ENCODE results near the gene GLI2. TPM values are rescaled to one million over a fixed set of nuclear protein-coding genes. Genes with fewer than 3 reads are reported as not detected.

The GLI2 gene
- total and polyA plus RNA-seq, 9 of the 15 experiments (the other 6 are each of a cell fraction or from before 2014, with no cell fraction given), result 0.24 TPM; not detected in 8

DNA sequence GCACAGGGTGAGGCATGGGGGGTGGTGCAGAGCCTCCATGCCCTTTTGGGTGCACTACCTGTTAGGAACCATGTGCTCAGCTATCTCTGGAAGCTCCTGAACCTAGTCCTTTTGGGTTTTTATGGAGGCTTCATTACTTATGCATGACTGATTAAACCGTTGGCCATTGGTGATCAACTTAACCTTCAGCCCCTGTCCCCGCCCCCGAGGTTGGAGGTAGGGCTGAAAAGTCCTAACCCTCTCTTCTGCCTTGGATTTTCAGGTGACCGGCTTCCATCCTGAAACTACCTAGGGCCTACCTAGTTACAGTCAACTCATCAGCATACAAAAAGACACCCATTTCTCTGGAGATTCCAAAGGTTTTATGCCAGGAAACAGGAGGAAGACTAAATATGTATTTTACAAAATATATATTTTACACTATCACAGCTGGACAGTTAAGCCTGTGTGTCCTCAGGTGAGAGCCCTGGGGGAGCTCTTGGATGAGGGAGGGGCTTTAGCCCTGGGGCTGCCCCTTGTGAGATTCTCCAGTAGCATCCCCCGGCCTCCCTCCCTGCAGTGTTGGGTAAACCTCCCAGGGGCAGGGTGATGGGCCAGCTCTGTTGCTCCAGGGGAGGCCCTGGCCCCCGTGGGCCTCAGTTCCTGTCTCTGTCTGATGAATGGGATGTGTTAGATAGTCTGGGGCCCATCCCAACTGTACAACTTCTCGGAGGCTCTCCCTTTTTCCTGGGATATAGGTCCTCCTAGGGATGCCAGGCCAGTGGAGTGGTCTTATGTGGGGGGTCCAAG is 24.1 kb downstream of the GLI2 start:
- DNase-seq (ENCODE audit: extremely low read depth in 1 of 4, low spot score in 3 of 4) (no peak), ATAC-seq (no peak), FAIRE-seq (no peak)
- intact Hi-C loops (cut with micrococcal nuclease), result no loop called here
- ChIA-PET POLR2A (interaction anchor here (0.6 to 1.2 kb wide), 3 partner anchors 11 to 315 kb away, joined by 3 to 5 read pairs (median 4); no protein-coding TSS in a partner anchor), CTCF (ENCODE audit: low intra/inter-chr PET ratio) (no interaction called here)
- no peak overlapping the region for H3K4me3 ChIP-seq
- peaks cover 2 to 27% of the 10 kb centered on the region in 2 experiments; a peak in 1 of 5 replicates for H3K27me3 ChIP-seq (ENCODE audit: control insufficient read depth in 2 of 2, insufficient read depth in 2 of 2, low read length in 2 of 2)
- in situ Hi-C loops (cut with MboI), result no loop called here
- no peaks in the 10 kb centered on the region for H4K20me1 ChIP-seq (replicated peaks; ENCODE audit: control insufficient read depth, insufficient read depth, low read length)
- WGBS (ENCODE audit: insufficient coverage, low coverage, missing lambda C conversion rate), result 0% methylated on average over 5 of the region's 7 CpGs
- BruUV-seq (replicated peaks), result no TSS peak
- no peak overlapping the region for H2AFZ ChIP-seq (ENCODE audit: low read depth, low read length)
- H3K79me2 ChIP-seq (ENCODE audit: control insufficient read depth, insufficient read depth, low read length), result no peaks in the 10 kb centered on the region
- no peaks in the 10 kb centered on the region for H3K9me3 ChIP-seq (replicated peaks; ENCODE audit: control insufficient read depth, insufficient read depth, low read depth, low read length)
- peaks cover 0 to 6% of the 10 kb centered on the region in 2 experiments; a peak in 1 of 5 replicates for H3K4me1 ChIP-seq (replicated peaks in 1 of 2; ENCODE audit: control insufficient read depth in 2 of 2, insufficient read depth in 2 of 2, low read length in 2 of 2)
- no peak overlapping the region for H3K4me2 ChIP-seq (ENCODE audit: insufficient read depth, low read length)
- no peaks in the 10 kb centered on the region for H3K9me1 ChIP-seq (ENCODE audit: control insufficient read depth, insufficient read depth, low read length)
- H3K27ac ChIP-seq (ENCODE audit: extremely low read depth, low read depth, low read length), result no peak overlapping the region
- no peaks in the 10 kb centered on the region for H3K36me3 ChIP-seq (ENCODE audit: control insufficient read depth, insufficient read depth, low read length)
- no peak overlapping the region for H3K9ac ChIP-seq (ENCODE audit: insufficient read depth in 1 of 2, low read depth in 2 of 2, low read length in 2 of 2)
- TF ChIP-seq HDAC3 (IDR thresholded peaks at IDR 0.05; ENCODE audit: borderline replicate concordance, partially characterized antibody), result no peak
- TF ChIP-seq ZNF766 (CRISPR knock-in tag; conservative IDR thresholded peaks at IDR 0.05), result no peak
- TF ChIP-seq ZNF778 (CRISPR knock-in tag; IDR thresholded peaks at IDR 0.05), result no peak
- no peak for TF ChIP-seq CC2D1A (IDR thresholded peaks at IDR 0.05)
- no peak for TF ChIP-seq HDGF (IDR thresholded peaks at IDR 0.05)
- TF ChIP-seq SMAD1 (IDR thresholded peaks at IDR 0.05; ENCODE audit: low read depth, low read length, partially characterized antibody), result no peak
- TF ChIP-seq ZNF24 (IDR thresholded peaks at IDR 0.05), result no peak
- TF ChIP-seq, protein P1, sequence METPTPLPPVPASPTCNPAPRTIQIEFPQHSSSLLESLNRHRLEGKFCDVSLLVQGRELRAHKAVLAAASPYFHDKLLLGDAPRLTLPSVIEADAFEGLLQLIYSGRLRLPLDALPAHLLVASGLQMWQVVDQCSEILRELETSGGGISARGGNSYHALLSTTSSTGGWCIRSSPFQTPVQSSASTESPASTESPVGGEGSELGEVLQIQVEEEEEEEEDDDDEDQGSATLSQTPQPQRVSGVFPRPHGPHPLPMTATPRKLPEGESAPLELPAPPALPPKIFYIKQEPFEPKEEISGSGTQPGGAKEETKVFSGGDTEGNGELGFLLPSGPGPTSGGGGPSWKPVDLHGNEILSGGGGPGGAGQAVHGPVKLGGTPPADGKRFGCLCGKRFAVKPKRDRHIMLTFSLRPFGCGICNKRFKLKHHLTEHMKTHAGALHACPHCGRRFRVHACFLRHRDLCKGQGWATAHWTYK (CRISPR knock-in tag; IDR thresholded peaks at IDR 0.05), result no peak
- no peak for TF ChIP-seq CBX8 (IDR thresholded peaks at IDR 0.05; ENCODE audit: borderline replicate concordance, extremely low read depth, low read depth, low read length, poor library complexity, severe bottlenecking)
- TF ChIP-seq FOSL1 (tag; conservative IDR thresholded peaks at IDR 0.05), result no peak
- TF ChIP-seq MCM3 (IDR thresholded peaks at IDR 0.05), result no peak
- no peak for TF ChIP-seq THRAP3 (IDR thresholded peaks at IDR 0.05; ENCODE audit: borderline replicate concordance)
- TF ChIP-seq, protein P2, sequence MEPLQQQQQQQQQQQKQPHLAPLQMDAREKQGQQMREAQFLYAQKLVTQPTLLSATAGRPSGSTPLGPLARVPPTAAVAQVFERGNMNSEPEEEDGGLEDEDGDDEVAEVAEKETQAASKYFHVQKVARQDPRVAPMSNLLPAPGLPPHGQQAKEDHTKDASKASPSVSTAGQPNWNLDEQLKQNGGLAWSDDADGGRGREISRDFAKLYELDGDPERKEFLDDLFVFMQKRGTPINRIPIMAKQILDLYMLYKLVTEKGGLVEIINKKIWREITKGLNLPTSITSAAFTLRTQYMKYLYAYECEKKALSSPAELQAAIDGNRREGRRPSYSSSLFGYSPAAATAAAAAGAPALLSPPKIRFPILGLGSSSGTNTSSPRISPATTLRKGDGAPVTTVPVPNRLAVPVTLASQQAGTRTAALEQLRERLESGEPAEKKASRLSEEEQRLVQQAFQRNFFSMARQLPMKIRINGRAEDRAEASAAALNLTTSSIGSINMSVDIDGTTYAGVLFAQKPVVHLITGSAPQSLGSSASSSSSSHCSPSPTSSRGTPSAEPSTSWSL (CRISPR knock-in tag; IDR thresholded peaks at IDR 0.05; ENCODE audit: borderline replicate concordance), result no peak
- no peak for TF ChIP-seq SAFB (IDR thresholded peaks at IDR 0.05; ENCODE audit: borderline replicate concordance, low read depth, low read length)
- no peak for TF ChIP-seq ZC3H11A (IDR thresholded peaks at IDR 0.05; ENCODE audit: low read depth, low read length)
- TF ChIP-seq, protein P3, sequence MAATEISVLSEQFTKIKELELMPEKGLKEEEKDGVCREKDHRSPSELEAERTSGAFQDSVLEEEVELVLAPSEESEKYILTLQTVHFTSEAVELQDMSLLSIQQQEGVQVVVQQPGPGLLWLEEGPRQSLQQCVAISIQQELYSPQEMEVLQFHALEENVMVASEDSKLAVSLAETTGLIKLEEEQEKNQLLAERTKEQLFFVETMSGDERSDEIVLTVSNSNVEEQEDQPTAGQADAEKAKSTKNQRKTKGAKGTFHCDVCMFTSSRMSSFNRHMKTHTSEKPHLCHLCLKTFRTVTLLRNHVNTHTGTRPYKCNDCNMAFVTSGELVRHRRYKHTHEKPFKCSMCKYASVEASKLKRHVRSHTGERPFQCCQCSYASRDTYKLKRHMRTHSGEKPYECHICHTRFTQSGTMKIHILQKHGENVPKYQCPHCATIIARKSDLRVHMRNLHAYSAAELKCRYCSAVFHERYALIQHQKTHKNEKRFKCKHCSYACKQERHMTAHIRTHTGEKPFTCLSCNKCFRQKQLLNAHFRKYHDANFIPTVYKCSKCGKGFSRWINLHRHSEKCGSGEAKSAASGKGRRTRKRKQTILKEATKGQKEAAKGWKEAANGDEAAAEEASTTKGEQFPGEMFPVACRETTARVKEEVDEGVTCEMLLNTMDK (IDR thresholded peaks at IDR 0.05; ENCODE audit: borderline replicate concordance, insufficient read depth, low read depth, low read length, poor library complexity, severe bottlenecking), result no peak
- no peak for TF ChIP-seq NEUROD1 (IDR thresholded peaks at IDR 0.05; ENCODE audit: borderline replicate concordance, low read depth, low read length, partially characterized antibody)
- no peak for TF ChIP-seq TGIF2 (CRISPR knock-in tag; IDR thresholded peaks at IDR 0.05)

Measured in K562 (cell line).